ES-I3 (cell line): Measurements from ENCODE around the gene COQ10B.
"Not testable (repeated sequence)": the region's sequence is repeated elsewhere in the genome, so short reads cannot be mapped to it uniquely, and the experiment has no call there.

Experiments used
- H3K36me3 ChIP-seq: 2 replicates; pipeline ENCODE4 v1.6.1; 2013; ENCODE audit warnings: mild to moderate bottlenecking, low read length, control low read depth, moderate library complexity; ENCODE audit not compliant: insufficient read depth
- H3K4me1 ChIP-seq: 2 replicates; pipeline ENCODE4 v1.6.1; 2013; ENCODE audit warnings: mild to moderate bottlenecking, control low read depth, low read length; ENCODE audit not compliant: insufficient read depth
- H3K9ac ChIP-seq: 2 replicates; pipeline ENCODE4 v1.6.1; 2013; ENCODE audit warnings: low read depth, mild to moderate bottlenecking, low read length, moderate library complexity
- H3K9me3 ChIP-seq: 2 replicates; pipeline ENCODE4 v1.6.1; 2013; ENCODE audit warnings: mild to moderate bottlenecking, low read length, moderate library complexity; ENCODE audit not compliant: control insufficient read depth, insufficient read depth

Gene COQ10B

DNA sequence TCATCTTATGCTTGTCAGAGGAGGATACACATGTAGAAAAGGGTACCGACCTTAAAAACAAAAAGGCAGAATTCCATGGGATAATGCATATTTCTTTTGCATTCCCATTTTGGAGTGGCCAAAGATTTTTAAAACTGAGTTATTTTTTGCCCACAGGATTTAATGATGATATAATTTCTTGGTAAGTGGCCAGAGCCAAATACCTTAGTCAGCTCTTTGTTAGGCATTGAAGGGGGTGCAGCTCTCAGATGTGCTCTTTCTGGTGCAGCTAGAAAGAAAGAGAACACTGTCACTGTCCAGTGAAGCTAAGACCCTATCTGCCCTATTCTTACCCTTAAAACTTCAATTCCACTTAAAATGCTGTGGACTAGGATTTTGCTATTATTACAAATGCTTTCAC, 10.8 kb downstream of the COQ10B start:
- H3K4me1 ChIP-seq: no peaks in the 10 kb centered on the region
- peaks cover 7% of the 10 kb centered on the region for H3K36me3 ChIP-seq
- H3K9ac ChIP-seq: no peak overlapping the region
- no peaks in the 10 kb centered on the region for H3K9me3 ChIP-seq

DNA sequence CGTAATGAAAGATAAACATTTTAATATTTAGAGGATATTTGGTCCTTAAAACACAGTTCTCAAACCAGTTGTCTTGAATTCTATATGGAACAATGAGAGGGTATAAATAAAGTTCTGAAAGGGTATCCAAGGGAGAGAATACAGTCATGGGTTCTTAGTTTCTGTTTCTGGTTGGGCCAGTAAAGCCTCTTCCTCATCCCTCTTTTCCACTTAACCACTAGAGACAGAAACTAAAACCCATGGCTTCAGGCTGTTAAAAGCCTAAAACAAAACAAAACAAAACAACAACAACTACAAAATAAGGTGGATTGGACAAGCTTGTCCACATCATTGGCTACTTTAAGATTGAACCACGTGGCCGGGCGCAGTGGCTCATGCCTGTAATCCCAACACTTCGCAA, 18.8 kb downstream of the COQ10B start:
- Histone ChIP-seq H3K4me1 (no peaks in the 10 kb centered on the region), H3K9me3 (no peaks in the 10 kb centered on the region), H3K9ac (no peak overlapping the region), H3K36me3 (peaks cover 17% of the 10 kb centered on the region)

DNA sequence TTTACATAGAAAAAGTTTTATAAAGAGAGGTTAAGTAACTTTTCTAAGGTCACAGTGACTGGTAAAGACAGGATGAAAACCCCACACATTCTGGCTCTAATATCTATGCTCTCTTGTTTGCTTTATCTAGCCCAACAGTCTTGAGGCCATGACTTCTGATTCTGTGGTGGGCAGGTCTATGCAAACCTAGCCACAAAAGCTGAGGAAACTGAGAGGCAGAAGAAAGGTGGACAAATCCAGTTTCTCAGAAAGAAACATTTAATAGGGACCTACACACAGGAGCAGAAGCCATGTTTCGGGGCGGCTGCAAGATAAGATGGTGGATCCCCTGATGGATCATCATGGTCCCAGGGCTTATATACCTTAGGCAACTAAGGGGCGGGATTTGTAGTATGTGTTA, 24.4 kb downstream of the COQ10B start:
- Histone ChIP-seq H3K36me3 (peaks cover 17% of the 10 kb centered on the region), H3K9ac (no peak overlapping the region), H3K9me3 (no peaks in the 10 kb centered on the region), H3K4me1 (no peaks in the 10 kb centered on the region)

DNA sequence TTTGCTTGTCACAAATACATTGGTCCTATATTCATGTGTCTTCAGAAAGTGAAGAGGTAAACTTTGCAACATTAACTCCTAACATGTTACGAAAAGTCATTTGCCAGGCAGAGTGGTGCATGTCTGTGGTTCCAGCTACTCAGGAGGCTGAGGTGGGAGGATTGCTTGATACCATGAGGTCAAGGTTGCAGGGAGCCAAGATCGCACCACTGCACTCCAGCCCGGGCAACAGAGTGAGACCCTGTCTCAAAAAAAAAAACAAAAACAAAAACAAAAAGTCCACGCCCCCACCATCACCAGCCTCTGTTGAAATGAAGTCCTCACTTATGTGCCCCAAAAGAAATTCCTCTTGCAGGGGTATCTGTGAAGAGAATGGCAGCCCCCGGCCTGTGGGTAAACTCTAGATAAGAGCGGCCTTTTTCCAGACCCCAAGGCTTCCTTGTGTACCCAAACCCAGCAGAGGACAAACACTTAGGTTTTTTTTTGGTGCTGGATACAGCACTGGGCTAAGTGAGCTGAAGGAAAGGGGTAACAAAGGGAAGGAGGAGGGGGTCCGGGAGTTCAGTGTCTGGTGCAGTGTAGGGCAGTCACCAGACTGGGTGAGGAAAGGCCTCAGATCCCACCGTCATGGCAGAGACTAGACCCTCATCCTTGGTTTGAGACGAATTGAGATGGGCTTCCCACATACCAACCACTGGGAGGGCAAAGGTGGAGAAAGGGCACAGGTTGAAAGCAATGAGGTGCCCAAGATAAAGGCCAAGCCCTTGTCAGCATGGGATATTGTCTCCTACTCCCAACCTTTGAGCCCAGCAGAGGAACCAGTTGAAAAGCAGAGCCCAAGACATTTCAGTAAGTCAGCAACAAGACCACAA, 27.0 kb downstream of the COQ10B start:
- no peak overlapping the region for H3K9ac ChIP-seq
- no peaks in the 10 kb centered on the region for H3K4me1 ChIP-seq
- H3K36me3 ChIP-seq: peaks cover 13% of the 10 kb centered on the region
- H3K9me3 ChIP-seq: no peaks in the 10 kb centered on the region

DNA sequence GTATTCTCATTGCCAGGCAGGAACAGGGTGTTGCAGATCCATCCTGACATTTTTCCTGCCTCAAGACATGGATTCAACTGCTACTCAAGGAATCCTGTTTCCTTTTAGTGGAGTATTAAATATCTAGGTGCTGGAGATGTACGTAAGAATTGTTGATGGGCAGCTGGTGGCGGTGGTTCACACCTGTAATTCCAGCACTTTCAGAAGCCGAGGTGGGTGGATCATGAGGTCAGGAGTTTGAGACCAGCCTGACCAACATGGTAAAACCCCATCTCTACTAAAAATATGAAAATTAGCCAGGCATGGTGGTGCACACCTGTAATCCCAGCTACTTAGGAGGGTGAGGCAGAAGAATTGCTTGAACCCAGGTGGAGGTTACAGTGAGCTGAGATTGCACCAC, 30.9 kb downstream of the COQ10B start:
- H3K36me3 ChIP-seq: peaks cover 20% of the 10 kb centered on the region
- not testable (repeated sequence) for H3K4me1 ChIP-seq, H3K9ac ChIP-seq, H3K9me3 ChIP-seq

DNA sequence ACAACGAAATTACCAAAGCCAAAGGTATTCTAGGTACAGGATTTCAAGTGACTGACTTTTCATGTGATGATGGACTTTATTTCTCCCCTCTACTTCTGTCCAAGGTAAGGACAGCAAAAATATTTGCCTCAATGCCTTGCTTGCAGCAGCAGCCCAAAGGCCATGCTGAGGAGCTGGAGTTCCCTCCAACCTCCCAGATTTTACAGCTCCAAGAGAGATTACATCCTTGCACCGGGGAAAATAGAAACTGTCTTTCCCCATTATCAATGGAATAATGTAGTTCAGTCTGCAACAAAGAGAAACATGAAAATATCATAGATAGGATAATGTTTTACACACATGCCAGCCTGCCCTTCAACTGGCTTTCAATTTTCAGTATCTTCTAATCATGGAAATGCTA, 32.8 kb downstream of the COQ10B start:
- Histone ChIP-seq H3K4me1 (no peaks in the 10 kb centered on the region), H3K9ac (no peak overlapping the region), H3K36me3 (peaks cover 35% of the 10 kb centered on the region), H3K9me3 (no peaks in the 10 kb centered on the region)

DNA sequence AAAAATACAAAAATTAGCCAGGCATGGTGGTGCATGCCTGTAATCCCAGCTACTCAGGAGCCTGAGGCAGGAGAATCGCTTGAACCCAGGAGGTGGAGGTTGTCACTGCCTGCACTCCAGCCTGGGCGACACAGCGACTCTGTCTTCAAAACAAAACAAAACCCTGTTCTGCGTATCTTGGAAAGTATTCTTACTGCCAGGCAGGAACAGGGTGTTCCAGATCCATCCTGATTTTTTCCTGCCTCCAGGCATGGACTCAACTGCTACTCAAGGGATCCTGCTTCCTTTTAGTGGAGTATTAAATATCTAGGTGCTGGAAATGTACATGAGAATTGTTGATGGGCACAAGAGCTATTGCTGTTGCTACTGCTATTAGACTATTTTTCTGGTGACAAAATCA, 34.0 kb downstream of the COQ10B start:
- Histone ChIP-seq H3K9me3 (no peaks in the 10 kb centered on the region), H3K9ac (no peak overlapping the region), H3K4me1 (no peaks in the 10 kb centered on the region), H3K36me3 (peaks cover 45% of the 10 kb centered on the region)

DNA sequence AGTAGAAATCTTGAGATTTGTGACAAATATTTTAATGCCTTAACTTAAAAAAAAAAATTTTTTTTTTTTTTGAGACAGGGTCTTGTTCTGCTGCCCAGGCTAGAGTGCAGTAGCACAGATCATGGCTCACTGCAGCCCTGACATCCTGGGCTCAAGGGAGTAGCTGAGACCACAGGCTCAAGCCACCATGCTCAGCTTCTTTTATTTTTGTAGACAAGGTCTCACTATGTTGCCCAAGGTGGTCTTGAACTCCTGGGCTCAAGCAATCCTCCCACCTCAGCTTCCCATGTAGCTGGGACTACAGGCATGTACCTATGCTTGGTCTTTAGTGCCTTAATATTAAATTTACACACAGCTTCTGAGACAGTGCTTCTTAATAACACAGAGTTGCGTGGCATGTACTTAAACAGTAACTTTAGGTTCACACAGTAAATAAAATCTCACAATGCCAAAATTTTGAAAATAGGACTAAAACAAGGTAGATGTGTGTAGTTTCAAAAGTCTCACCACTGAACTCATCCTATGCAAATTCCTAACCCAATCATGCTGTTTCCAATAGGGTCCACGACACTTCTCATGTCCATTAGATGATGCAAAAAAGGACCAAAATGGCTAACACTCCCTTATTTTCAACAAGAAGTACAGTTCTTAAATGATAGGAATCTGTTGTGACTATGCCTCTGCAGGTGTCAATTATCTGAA, 42.2 kb downstream of the COQ10B start:
- Histone ChIP-seq H3K4me1 (peaks cover 10% of the 10 kb centered on the region; the same call in 1 of the 2 replicates), H3K9me3 (no peaks in the 10 kb centered on the region), H3K9ac (no peak overlapping the region), H3K36me3 (peaks cover 54% of the 10 kb centered on the region)

DNA sequence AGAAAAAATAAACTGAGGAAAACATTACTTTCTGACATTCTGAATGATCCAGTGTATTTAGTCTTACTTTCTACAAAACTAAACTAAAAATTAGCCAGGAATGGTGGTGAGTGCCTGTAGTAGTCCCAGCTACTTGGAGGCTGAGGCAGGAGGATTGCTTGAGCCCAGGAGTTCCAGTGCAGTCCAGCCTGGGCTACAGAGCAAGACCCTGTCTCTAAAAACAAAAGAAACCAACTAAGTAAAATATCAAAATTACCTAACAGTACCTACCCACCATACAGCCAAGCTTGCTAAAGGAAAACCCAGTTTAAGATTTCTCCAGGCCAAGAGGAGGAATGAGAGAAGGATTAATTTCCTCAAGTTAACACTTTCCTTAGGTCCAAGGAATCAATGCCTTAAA, 43.3 kb downstream of the COQ10B start:
- H3K4me1 ChIP-seq: peaks cover 11% of the 10 kb centered on the region; the same call in 1 of the 2 replicates
- no peaks in the 10 kb centered on the region for H3K9me3 ChIP-seq
- peaks cover 44% of the 10 kb centered on the region for H3K36me3 ChIP-seq
- peak overlapping the region; percentile 14; the same call in 1 of the 2 replicates for H3K9ac ChIP-seq

DNA sequence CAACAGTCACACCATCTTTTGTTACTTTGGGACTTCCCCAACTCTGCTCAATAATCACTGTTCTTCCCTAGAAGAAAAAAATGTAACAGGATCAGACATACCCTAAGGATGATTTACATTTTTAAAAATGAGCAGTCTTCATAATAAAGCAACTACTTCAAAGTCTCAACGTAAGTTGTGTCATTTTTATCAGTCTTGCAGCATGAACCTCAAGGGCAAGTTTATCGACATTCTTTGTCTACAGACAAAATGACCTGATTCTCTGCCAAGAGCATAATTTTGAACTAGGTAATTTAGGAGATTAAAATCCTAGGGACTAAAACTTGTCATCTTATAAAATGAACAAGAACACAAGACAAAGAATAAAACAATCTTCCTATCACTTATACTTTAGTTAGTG, 44.0 kb downstream of the COQ10B start:
- Histone ChIP-seq H3K4me1 (peaks cover 15% of the 10 kb centered on the region), H3K9ac (peak overlapping the region; percentile 88), H3K36me3 (peaks cover 44% of the 10 kb centered on the region), H3K9me3 (no peaks in the 10 kb centered on the region)

DNA sequence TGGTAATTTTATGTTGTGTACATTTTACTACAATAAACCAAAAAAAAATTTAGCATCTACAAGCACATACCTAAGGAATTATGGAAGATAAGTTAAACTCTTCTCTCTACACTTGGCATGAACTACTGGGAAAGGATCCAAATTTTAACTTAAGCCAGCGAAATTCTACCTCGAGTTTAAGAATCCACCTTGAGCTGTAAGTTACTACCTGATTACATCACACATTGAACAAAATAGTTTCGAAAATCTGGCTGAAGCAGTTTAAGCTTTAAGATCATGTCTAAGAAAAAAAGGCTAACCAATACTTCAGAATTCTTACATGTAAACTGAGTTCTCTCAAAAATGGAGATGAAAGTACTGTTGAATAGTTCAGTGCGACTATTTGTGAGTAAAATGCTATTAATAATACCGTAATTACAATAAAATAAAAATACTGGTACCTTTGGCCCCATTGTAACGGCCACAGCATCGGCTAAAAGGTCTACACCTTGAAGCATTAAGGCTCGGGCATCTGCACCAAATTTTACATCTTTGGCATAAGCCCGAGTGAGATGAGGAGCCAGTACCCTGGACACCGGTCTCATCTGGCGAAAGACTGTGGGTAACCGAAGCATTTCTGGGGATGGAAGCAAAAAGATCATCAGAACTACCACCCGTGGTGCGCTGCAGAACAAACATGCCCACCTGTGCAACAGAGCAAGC, 45.0 kb downstream of the COQ10B start:
- H3K9ac ChIP-seq: peak overlapping the region; percentile 88
- peaks cover 38% of the 10 kb centered on the region for H3K36me3 ChIP-seq
- no peaks in the 10 kb centered on the region for H3K9me3 ChIP-seq
- peaks cover 15% of the 10 kb centered on the region for H3K4me1 ChIP-seq

DNA sequence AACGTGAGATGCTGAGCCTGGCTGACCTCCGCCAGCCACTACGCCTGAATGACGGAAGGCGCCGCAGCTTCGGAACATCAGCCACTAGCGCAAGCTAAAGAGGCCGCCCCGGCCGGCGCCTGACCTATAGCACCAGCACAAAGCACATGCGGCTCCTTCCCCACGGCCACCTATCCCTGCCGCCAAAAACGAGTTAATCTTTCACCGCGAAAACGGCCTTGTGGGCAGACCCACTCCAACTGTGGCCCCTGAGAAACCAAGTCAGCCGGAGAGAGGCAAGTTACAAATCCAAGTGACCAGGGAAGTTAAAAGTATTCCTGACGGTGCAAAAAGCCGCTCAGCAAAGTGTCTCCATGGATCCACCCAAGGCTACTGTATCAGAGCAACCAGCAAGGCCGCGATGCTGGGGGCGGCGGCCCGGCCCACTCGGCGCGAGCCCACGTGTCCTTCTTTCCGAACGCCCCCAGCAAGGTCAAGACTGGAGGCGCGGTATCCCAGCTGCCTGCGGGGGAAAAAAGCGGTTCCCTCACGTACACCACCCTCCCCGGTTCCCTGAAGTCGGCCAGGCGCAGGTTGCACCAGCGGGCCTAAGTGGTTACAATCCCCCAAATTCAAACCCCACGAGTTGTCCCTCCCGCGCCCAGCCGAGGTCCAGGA, 45.7 kb downstream of the COQ10B start:
- Histone ChIP-seq H3K4me1 (peaks cover 15% of the 10 kb centered on the region), H3K9me3 (no peaks in the 10 kb centered on the region), H3K9ac (peak overlapping the region; percentile 88), H3K36me3 (peaks cover 31% of the 10 kb centered on the region)

DNA sequence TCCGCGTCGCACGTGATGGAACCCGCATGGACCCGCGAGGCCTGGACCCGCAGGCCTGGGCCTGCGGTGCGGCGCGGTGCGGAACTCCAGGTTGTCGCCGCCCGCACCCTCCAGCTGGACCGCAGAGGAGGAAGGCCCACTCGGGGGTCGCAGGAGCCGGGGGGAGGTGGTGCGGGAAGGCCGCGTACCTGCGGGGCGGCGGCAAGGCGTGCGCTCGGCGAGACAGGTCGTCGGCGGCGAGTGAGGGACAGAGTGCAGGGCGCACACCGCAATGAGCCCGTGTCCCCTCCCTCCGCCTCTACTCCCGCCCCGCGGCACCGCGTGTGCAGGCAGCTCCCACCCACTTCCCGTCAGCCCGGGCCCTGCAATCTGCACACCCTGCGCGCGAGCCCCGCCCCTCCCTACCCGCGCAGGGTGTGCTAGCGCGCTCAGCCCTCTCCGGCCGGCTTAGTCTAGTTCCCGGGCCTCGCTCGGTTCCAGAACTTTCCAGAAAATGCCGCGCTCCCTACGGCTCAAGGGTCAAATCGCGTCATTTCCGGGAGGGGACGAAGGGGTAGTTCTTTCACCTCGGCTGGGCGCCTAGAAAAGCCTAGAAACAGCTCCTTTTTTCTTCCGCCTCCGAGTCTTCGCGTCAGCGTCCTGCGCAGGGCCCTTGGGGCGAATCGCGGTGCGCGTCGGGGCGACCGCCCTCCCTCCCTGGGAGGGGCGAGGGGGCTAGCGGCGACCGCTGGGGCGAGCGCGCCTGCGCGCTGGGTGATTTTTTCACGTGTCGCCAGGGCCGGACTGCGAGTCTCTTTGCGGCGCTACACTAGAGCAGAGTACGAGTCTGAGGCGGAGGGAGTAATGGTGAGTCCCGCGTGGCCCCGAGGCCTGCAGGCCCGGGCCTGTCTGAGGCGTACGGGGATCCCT, 46.5 kb downstream of the COQ10B start, which contains the start of the genes HSPD1 and HSPE1:
HSPD1 (minus strand) TSS at position 247 of the 909 bp plus-strand sequence. CDS start 992 bp downstream, outside the sequence.
HSPE1 (plus strand) TSS at position 786 of the 909 bp plus-strand sequence; CDS start at position 844, 58 bp downstream.
- H3K36me3 ChIP-seq: peaks cover 28% of the 10 kb centered on the region
- H3K4me1 ChIP-seq: peaks cover 15% of the 10 kb centered on the region
- peak within 1 kb of the TSS; percentile 88 for H3K9ac ChIP-seq
- H3K9me3 ChIP-seq: no peaks in the 10 kb centered on the region
